H9 (cell line): Measurements from ENCODE around the gene ANKRD12. TPM values are rescaled to one million over a fixed set of nuclear protein-coding genes. Genes with fewer than 3 reads are reported as not detected.

ENCODE experiments used
- DNase-seq: peaks from one replicate; pipeline ENCODE4 v3.0.0-alpha.2; 2017
- H2AFZ ChIP-seq: one replicate; pipeline ENCODE4 v1.6.1; 2013; ENCODE audit warnings: mild to moderate bottlenecking, low read length, control low read depth, moderate library complexity
- H2AK5ac ChIP-seq: 2 replicates; pipeline ENCODE4 v1.6.1; 2013; ENCODE audit warnings: low read length, control low read depth, mixed read lengths; ENCODE audit not compliant: insufficient read length
- H2BK120ac ChIP-seq: one replicate; pipeline ENCODE4 v1.6.1; 2013; ENCODE audit warnings: low read depth, mild to moderate bottlenecking, low read length, control low read depth, inconsistent platforms; ENCODE audit not compliant: poor library complexity, severe bottlenecking
- H2BK12ac ChIP-seq: 2 replicates; pipeline ENCODE4 v1.6.1; 2013; ENCODE audit warnings: low read length, control low read depth, mixed read lengths, low read depth; ENCODE audit not compliant: insufficient read length
- H2BK15ac ChIP-seq: 2 replicates; pipeline ENCODE4 v1.6.1; 2013; ENCODE audit warnings: low read depth, low read length, control low read depth
- H2BK20ac ChIP-seq: one replicate; pipeline ENCODE4 v1.6.1; 2013; ENCODE audit warnings: low read depth, mild to moderate bottlenecking, low read length, control low read depth, inconsistent platforms; ENCODE audit not compliant: poor library complexity, severe bottlenecking
- H2BK5ac ChIP-seq: 2 replicates; pipeline ENCODE4 v1.6.1; 2013; ENCODE audit warnings: low read length, control low read depth, mixed read lengths; ENCODE audit not compliant: insufficient read length
- H3K14ac ChIP-seq: 2 replicates; pipeline ENCODE4 v1.6.1; 2013; ENCODE audit warnings: low read length, control low read depth; ENCODE audit not compliant: insufficient read depth
- H3K18ac ChIP-seq: 2 replicates; pipeline ENCODE4 v1.6.1; 2013; ENCODE audit warnings: low read depth, mild to moderate bottlenecking, mixed read lengths, low read length, control low read depth; ENCODE audit not compliant: insufficient read length
- H3K23ac ChIP-seq: 2 replicates; pipeline ENCODE4 v1.6.1; 2013; ENCODE audit warnings: low read length, control low read depth, mixed read lengths, low read depth; ENCODE audit not compliant: insufficient read length
- H3K23me2 ChIP-seq: 2 replicates; pipeline ENCODE4 v1.6.1; 2013; ENCODE audit warnings: low read depth, mild to moderate bottlenecking, mixed read lengths, low read length, control low read depth; ENCODE audit not compliant: insufficient read length, poor library complexity, severe bottlenecking
- H3K27ac ChIP-seq: 2 replicates; pipeline ENCODE4 v1.5.1; 2013; ENCODE audit warnings: low read length, control low read depth, mixed read lengths, low read depth; ENCODE audit not compliant: insufficient read length
- H3K27me3 ChIP-seq: 2 replicates; pipeline ENCODE4 v1.6.1; 2013; ENCODE audit warnings: low read length, control low read depth, inconsistent platforms; ENCODE audit not compliant: insufficient read depth
- H3K4ac ChIP-seq: 2 replicates; pipeline ENCODE4 v1.6.1; 2013; ENCODE audit warnings: low read depth, mild to moderate bottlenecking, control low read depth, inconsistent platforms, low read length, moderate library complexity
- H3K4me1 ChIP-seq: 2 replicates; pipeline ENCODE4 v1.6.1; 2013; ENCODE audit warnings: low read length, control low read depth, inconsistent platforms; ENCODE audit not compliant: insufficient read depth
- H3K4me2 ChIP-seq: 2 replicates; pipeline ENCODE4 v1.6.1; 2013; ENCODE audit warnings: low read length, control low read depth, mixed read lengths; ENCODE audit not compliant: insufficient read length, insufficient read depth
- H3K56ac ChIP-seq: 2 replicates; pipeline ENCODE4 v1.6.1; 2013; ENCODE audit warnings: low read depth, mild to moderate bottlenecking, mixed read lengths, low read length, control low read depth; ENCODE audit not compliant: insufficient read length
- H3K79me1 ChIP-seq: 2 replicates; pipeline ENCODE4 v1.6.1; 2013; ENCODE audit warnings: low read depth, mild to moderate bottlenecking, moderate library complexity, low read length, control low read depth, inconsistent platforms; ENCODE audit not compliant: insufficient read depth, poor library complexity, severe bottlenecking
- H3K79me2 ChIP-seq: 2 replicates; pipeline ENCODE4 v1.6.1; 2013; ENCODE audit warnings: low read length, control low read depth, inconsistent platforms; ENCODE audit not compliant: insufficient read depth
- H3K9ac ChIP-seq: 2 replicates; pipeline ENCODE4 v1.6.1; 2013; ENCODE audit warnings: low read length, control low read depth, mixed read lengths; ENCODE audit not compliant: insufficient read length; ENCODE audit errors: extremely low read depth
- H3K9me3 ChIP-seq: one replicate; pipeline ENCODE4 v1.6.1; 2013; ENCODE audit warnings: low read depth, low read length, inconsistent platforms; ENCODE audit not compliant: control insufficient read depth
- H3T11ph ChIP-seq: one replicate; pipeline ENCODE4 v1.6.1; 2013; ENCODE audit warnings: mild to moderate bottlenecking, low read length, control low read depth, inconsistent platforms
- H4K20me1 ChIP-seq: one replicate; pipeline ENCODE4 v1.6.1; 2013; ENCODE audit not compliant: control insufficient read depth, insufficient read length, insufficient read depth
- H4K5ac ChIP-seq: 2 replicates; pipeline ENCODE4 v1.6.1; 2013; ENCODE audit warnings: low read depth, mild to moderate bottlenecking, mixed read lengths, low read length, control low read depth; ENCODE audit not compliant: insufficient read length
- H4K8ac ChIP-seq: replicated peaks from 2 replicates; pipeline ENCODE4 v1.6.1; 2013; ENCODE audit warnings: low read length, control low read depth, mixed read lengths, low read depth; ENCODE audit not compliant: insufficient read length
- H4K91ac ChIP-seq: 2 replicates; pipeline ENCODE4 v1.6.1; 2013; ENCODE audit warnings: low read depth, mild to moderate bottlenecking, moderate library complexity, mixed read lengths, low read length, control low read depth; ENCODE audit not compliant: insufficient read length
- H3K27ac Mint-ChIP-seq, 3 experiments: 2 replicates in 2 of 3; 3 replicates in 1 of 3; pipeline ENCODE4 v1.8.0; 2020 to 2021; ENCODE audit warnings: mixed read lengths in 3 of 3, mild to moderate bottlenecking in 1 of 3, moderate library complexity in 1 of 3
- H3K27me3 Mint-ChIP-seq: 2 replicates; pipeline ENCODE4 v1.8.0; 2021; ENCODE audit warnings: low read depth, mild to moderate bottlenecking, moderate library complexity, mixed read lengths
- H3K36me3 Mint-ChIP-seq, 3 experiments: 2 replicates in 2 of 3; 3 replicates in 1 of 3; pipeline ENCODE4 v1.8.0; 2020 to 2021; ENCODE audit warnings: low read depth in 3 of 3, mixed read lengths in 3 of 3; ENCODE audit not compliant: insufficient read depth in 1 of 3
- H3K4me1 Mint-ChIP-seq, 2 experiments: 2 replicates each; pipeline ENCODE4 v1.8.0; 2020; ENCODE audit warnings: mixed read lengths in 2 of 2
- H3K4me3 Mint-ChIP-seq, 2 experiments: 2 replicates in 1 of 2; 3 replicates in 1 of 2; pipeline ENCODE4 v1.8.0; 2020 to 2021; ENCODE audit warnings: mild to moderate bottlenecking in 2 of 2, mixed read lengths in 2 of 2, moderate library complexity in 1 of 2
- H3K9me3 Mint-ChIP-seq, 2 experiments: 2 replicates in 1 of 2; 3 replicates in 1 of 2; pipeline ENCODE4 v1.8.0; 2020; ENCODE audit warnings: mild to moderate bottlenecking in 2 of 2, mixed read lengths in 2 of 2, moderate library complexity in 1 of 2
- CTCF ChIP-seq: fragments of 200-600 bp; sonication (generic); conservative IDR thresholded peaks from 3 replicates; pipeline ENCODE4 v1.8.0; 2021; ENCODE audit warnings: antibody characterized with exemption, mild to moderate bottlenecking
- WGBS: extraction: QIAGEN DNeasy Blood & Tissue Kit; methylation state at CpG from one replicate; pipeline ENCODE4 v1.1.7; 2013; ENCODE audit warnings: missing lambda C conversion rate, low lambda C conversion rate, mixed read lengths; ENCODE audit not compliant: insufficient read length; ENCODE audit errors: extremely low coverage; 5-methylcytosine and 5-hydroxymethylcytosine counted together
- total RNA-seq: library from RNA; stranded (reverse); gene quantifications from 2 replicates; pipeline ENCODE4 v1.2.1, GENCODE V29; 2021

The ANKRD12 gene
- total RNA-seq, 1 experiment from 2014 or later: 38.9 TPM

- Histone ChIP-seq H3K23ac (no peak overlapping the region), H2AFZ (no peak overlapping the region), H2BK5ac (no peak overlapping the region), H2BK15ac (no peak overlapping the region), H2BK12ac (no peak overlapping the region), H3K56ac (no peak overlapping the region), H3K79me1 (peaks cover 3% of the 10 kb centered on the region), H3K27me3 (no peaks in the 10 kb centered on the region), H3K79me2 (no peaks in the 10 kb centered on the region), H3K9me3 (no peaks in the 10 kb centered on the region), H4K5ac (no peak overlapping the region), H2BK120ac (no peak overlapping the region), H3T11ph (no peak overlapping the region), H3K18ac (no peak overlapping the region), H3K4me2 (no peak overlapping the region), H3K4me1 (no peaks in the 10 kb centered on the region), H2AK5ac (no peak overlapping the region), H3K9ac (no peak overlapping the region), H3K14ac (no peak overlapping the region), H4K20me1 (no peaks in the 10 kb centered on the region), H2BK20ac (no peak overlapping the region), H3K27ac (no peak overlapping the region), H3K4ac (no peak overlapping the region), H4K8ac (no peak overlapping the region), H3K23me2 (peaks cover 5% of the 10 kb centered on the region), H4K91ac (no peak overlapping the region)
- peaks cover 15 to 16% of the 10 kb centered on the region in 2 experiments for H3K4me1 Mint-ChIP-seq
- no peak for TF ChIP-seq CTCF
- H3K27me3 Mint-ChIP-seq: no peaks in the 10 kb centered on the region
- H3K27ac Mint-ChIP-seq: no peak overlapping the region
- no peak for DNase-seq
- no peak overlapping the region for H3K4me3 Mint-ChIP-seq
- no CpG with 5 or more reads among the region's 2 CpGs for WGBS
- H3K9me3 Mint-ChIP-seq: no peaks in the 10 kb centered on the region
- peaks cover 32 to 82% (median 78%) of the 10 kb centered on the region in 3 experiments; a peak in 6 of 7 replicates for H3K36me3 Mint-ChIP-seq
Measured at GRCh38 chr18:9130806-9131205, 5.8 kb upstream of the ANKRD12 start.
